Eye (tissue), 1 donor: ENCODE results near the gene ASIC4.
A peak's percentile ranks its signal among the peaks of the same experiment; 100 is the strongest.

Experiments
- DNase-seq: peaks from one replicate; pipeline ENCODE4 v3.0.0-alpha.2; 2015

The ASIC4 gene, protein sequence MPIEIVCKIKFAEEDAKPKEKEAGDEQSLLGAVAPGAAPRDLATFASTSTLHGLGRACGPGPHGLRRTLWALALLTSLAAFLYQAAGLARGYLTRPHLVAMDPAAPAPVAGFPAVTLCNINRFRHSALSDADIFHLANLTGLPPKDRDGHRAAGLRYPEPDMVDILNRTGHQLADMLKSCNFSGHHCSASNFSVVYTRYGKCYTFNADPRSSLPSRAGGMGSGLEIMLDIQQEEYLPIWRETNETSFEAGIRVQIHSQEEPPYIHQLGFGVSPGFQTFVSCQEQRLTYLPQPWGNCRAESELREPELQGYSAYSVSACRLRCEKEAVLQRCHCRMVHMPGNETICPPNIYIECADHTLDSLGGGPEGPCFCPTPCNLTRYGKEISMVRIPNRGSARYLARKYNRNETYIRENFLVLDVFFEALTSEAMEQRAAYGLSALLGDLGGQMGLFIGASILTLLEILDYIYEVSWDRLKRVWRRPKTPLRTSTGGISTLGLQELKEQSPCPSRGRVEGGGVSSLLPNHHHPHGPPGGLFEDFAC

DNA sequence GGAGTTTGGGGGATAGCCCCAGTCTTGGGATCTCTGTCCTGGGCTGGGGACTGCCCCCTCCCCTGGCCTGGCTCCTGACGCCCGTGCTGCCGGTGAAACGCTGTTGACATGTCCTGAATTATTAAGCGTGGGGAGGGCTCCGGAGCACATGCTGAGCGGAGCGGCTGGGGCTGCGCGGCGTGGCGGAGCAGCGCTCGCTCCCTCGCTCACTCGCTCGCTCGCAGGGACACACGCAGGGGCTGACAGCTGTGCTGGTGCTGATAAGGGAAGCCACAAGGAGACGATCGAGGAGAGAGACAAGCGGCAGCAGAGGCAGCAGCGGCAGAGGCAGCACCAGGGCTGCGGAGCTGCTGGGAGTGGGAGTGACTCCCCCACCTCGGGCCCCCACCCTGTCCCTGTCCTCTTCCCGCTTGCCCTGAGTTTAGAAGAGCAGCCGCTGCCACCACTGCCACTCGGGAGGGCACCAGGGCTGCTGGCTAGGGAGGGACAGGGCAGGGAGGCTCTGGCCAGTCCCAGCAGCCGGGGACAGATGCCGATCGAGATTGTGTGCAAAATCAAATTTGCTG, at the start of gene ASIC4:
Gene ASIC4, plus strand, starts transcription at position 287 of the 566 bp plus-strand sequence. Its CDS starts 243 bp downstream, at position 530.
- DNase-seq, result peak; percentile 84

DNA sequence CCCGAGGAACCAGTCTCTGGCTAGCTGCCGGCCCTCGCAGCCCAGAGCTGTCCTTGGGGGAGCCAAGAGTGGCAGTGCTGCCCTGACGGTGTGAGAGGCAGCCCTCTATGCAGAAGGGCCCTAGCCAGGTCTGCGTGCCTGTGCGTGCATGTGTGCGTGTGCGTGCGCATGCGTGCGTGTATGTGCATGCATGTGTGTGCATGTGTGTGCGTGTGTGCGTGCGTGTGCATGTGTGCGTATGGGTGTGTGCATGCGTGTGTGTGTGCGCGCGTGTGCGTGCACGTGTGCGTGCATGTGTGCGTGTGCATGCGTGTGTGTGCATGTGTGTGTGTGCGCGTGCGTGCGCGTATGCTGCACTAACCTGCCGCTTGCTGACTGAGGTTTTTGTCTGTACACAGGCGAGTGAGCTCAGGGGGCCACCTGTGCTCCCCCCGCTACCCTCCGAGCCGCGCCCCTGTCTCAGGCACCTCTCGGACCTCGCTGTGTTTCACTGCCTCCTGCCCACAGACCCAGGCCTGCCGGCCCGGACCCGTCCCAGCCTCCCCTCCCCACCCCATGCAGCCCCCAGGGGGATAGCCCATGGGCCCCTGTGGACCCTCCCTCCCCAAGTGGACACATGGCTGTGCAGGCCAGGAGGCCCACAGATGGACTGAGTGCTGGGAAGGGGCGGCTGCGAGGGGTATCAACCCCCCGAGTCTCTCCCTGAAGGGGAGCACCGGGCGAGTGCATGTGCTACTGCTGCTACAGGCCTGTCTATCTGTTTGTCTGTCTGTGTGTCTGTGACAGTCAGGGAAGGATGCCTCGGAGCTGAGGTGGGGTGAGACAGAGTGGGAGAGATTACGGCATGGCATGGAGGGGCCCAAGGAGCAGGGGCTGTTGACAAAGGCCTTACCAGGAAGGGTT, 48.4 kb upstream of the ASIC4 start:
- DNase-seq, result no peak

DNA sequence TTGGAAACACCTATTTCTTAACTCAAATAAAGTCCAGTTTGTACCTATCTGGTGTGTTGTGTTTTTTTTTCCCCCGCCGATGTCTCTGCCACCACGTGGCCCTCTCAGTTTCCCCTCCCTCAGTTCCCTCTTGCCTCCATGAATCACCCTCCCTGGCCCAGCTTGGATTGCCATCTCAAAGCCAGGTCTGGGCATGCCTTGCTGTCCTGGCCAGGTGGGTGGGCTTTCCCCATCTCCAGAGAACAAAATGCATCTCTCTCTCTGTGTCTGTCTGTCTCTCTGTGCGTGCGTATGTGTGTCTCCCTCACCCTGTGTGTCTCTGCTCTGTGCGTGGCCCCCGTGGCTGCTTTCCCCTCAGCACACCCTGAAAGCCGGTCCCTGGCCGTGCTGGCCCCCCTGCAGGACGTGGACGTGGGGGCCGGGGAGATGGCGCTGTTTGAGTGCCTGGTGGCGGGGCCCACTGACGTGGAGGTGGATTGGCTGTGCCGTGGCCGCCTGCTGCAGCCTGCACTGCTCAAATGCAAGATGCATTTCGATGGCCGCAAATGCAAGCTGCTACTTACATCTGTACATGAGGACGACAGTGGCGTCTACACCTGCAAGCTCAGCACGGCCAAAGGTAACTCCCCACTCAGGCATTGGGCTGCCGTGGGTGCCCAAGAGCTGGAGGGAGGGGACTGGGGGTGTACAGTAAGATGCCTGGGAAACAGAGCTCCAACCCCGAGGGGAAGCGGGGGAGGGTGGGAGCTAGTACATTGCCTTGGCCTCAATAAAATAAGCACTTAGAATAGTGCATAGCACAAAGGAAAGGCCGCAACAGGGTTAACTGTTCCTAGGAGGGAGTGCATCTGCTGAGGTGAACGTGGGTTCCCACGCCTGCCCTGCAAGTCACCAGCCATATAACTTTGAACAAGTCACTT, 47.2 kb upstream of the ASIC4 start:
- DNase-seq, result no peak

DNA sequence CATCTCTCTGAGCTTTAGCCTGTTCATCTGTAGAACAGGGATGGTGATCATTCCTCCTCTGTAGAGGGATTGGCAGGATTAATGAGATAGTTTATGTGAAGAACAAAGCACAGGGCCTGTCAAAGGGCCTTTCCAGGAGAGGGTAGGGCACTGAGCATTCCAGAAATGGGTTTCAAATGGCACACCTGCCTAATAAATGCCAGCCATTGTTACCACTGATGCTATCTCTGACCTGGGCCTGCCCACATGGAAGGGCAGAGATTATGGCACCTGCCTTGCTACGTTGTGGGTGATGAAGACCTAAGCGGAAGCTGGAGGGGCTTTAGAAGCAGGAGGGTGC, 46.6 kb upstream of the ASIC4 start:
- DNase-seq, result no peak

DNA sequence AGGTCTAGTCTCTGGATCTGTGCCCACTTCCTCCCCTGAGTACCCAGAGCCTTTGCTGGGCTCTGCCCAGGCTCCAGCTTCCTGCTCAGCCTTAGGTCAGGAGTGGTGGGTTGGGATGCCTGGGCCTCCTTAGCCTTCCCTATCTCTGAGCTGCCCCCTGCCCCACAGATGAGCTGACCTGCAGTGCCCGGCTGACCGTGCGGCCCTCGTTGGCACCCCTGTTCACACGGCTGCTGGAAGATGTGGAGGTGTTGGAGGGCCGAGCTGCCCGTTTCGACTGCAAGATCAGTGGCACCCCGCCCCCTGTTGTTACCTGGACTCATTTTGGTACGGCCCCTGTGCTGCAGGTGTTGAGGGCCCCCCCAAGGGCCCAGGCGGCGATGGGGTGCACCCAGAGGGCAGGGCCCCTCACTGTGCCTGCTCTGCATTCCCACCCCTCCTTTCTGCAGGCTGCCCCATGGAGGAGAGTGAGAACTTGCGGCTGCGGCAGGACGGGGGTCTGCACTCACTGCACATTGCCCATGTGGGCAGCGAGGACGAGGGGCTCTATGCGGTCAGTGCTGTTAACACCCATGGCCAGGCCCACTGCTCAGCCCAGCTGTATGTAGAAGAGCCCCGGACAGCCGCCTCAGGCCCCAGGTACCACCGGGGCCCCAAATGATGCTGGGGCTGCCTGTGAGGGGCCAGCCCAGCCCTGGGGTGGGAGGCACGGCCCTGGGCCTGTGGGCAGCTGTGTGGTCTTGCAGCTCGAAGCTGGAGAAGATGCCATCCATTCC, 45.7 kb upstream of the ASIC4 start:
- no peak for DNase-seq

DNA sequence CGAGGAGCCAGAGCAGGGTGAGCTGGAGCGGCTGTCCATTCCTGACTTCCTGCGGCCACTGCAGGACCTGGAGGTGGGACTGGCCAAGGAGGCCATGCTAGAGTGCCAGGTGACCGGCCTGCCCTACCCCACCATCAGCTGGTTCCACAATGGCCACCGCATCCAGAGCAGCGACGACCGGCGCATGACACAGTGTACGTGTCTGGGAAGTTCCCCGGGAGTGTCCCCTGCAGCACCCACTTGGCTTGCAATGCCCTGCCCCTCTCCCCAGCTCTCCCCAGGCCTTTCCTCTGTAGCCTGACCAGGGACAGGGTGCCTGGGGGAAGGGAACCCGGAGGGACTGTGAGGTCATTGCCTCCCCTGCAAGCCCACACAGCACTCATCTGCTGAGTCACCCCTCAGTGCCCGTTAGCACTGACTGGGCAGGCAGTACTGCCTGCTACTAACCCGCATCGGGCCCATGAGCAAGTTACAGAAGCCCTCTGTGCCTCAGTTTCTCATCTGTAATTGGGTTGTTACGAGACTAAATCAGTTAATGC, 45.0 kb upstream of the ASIC4 start:
- DNase-seq, result no peak

DNA sequence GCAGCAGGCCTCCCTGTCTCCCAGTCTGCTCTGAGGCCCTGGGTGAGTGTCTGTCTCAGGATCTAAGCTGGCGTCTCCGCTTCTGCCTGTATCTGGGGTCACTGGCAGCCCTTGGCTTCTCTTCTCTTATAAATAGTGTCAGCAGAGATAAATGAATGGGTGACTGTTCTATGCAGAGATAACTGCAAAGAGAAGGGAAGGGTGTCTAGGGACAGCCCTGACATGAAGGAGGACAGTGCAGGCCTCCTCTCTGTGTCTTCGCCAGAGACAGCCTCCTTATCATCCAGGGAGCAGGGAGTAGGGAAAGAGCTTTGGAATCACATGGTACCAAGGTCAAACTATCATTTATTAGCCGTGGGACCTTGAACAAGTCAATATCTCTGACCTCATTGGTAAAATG, 43.9 kb upstream of the ASIC4 start:
- DNase-seq, result no peak

DNA sequence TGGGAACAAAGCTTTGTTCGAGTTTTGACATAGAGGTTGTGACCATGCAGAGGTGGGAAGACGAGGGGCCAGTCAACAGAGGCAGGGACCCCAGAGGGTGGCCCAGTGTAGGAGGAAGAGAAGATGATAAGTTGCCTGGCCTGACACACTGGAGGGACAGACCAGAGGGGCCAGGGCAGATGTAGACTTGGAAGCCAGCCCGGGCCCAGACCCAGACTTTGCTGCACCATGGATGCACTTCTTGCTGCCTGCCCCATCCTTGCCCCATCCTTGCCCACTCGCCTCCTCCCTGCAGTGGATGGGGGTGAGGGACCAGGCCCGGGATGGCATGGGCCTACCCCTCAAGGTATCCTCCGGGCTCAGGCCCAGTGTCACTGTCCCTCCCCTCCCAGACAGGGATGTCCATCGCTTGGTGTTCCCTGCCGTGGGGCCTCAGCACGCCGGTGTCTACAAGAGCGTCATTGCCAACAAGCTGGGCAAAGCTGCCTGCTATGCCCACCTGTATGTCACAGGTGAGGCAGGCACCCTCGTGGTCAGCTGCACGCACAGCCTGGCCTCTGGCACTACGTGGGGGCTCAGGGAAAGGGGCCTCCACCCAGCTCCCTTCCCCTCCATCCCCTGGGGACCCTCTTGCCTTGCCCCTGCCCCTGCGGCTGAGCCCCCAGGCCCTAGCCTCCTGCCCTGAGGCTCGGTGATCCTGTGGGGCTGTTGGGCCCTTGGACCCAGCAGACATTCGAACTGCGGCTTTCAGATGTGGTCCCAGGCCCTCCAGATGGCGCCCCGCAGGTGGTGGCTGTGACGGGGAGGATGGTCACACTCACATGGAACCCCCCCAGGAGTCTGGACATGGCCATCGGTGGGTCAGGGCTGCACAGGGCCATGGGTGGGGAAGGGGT, 42.6 kb upstream of the ASIC4 start:
- DNase-seq, result no peak

DNA sequence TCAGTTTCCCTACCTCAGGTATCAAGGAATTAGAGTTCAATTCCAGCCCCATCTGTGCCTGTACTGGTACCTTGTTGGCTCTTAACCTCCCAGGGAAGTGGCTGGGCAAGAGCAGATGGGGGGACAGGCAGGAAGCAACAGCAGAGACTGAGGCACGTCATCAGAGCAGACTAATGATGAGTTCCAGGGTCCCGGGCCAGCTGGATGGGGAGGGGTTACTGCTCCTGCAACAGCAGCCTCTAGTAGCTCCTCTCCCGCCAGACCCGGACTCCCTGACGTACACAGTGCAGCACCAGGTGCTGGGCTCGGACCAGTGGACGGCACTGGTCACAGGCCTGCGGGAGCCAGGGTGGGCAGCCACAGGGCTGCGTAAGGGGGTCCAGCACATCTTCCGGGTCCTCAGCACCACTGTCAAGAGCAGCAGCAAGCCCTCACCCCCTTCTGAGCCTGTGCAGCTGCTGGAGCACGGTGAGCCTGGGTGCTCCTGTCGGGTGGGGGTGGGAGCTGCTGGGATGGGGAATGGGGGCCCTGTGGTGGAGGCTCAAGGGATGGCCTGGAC, 41.6 kb upstream of the ASIC4 start:
- DNase-seq, result no peak

DNA sequence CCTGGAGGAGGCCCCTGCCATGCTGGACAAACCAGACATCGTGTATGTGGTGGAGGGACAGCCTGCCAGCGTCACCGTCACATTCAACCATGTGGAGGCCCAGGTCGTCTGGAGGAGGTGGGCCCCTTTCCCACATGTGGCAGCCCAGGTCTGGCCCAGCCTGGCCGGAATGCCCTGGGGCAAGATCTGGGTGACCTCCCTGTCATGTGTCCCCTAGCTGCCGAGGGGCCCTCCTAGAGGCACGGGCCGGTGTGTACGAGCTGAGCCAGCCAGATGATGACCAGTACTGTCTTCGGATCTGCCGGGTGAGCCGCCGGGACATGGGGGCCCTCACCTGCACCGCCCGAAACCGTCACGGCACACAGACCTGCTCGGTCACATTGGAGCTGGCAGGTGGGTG, 40.8 kb upstream of the ASIC4 start:
- no peak for DNase-seq

DNA sequence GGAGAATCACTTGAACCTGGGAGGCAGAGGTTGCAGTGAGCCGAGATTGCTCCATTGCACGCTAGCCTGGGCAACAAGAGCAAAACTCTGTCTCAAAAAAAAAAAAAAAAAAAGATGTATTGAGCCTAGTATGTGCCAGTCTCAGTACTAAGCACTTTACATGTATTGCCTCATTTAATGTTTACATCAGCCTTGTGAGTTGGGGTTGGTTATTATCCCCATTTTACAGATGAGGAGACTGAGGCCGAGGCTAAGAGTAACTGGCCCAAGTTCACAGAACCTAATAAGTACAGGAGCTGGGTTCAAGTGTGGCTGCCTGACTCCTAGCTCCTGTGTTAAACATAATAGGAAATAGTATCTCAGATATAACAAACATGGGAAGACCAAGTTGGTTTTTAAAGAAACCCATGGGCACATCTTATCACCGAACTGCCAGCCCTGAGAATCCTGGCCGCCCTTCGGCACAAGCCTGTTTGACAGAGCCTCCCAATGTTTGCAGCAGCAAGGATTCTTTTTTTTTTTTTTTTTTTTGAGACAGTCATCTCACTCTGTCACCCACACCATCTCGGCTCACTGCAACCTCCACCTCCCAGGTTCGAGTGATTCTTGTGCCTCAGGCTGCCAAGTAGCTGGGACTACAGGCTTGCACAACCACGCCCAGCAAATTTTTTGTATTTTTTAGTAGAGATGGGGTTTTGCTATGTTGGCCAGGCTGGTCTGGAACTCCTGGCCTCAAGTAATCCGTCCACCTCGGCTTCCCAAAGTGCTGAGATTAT, 39.8 kb upstream of the ASIC4 start:
- no peak for DNase-seq

DNA sequence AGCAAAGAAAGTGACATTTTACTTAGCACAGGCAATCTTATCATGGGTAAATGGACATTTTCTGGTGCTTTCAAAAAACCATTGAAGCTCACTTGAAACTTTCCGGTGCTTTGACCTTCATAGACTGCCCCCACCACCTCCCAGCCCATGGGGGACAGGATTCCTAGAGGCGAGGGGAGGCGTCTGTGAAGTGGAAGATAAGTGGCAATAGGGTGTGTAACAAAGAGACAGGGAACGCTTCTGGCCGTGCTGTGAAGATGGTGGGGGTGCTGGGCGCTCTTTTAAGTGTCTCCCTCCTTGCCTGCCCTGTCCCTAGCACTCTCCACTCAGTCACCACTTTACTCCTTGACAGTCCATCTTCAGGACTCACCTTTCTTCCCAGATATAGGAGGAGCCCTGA, 39.0 kb upstream of the ASIC4 start:
- no peak for DNase-seq

DNA sequence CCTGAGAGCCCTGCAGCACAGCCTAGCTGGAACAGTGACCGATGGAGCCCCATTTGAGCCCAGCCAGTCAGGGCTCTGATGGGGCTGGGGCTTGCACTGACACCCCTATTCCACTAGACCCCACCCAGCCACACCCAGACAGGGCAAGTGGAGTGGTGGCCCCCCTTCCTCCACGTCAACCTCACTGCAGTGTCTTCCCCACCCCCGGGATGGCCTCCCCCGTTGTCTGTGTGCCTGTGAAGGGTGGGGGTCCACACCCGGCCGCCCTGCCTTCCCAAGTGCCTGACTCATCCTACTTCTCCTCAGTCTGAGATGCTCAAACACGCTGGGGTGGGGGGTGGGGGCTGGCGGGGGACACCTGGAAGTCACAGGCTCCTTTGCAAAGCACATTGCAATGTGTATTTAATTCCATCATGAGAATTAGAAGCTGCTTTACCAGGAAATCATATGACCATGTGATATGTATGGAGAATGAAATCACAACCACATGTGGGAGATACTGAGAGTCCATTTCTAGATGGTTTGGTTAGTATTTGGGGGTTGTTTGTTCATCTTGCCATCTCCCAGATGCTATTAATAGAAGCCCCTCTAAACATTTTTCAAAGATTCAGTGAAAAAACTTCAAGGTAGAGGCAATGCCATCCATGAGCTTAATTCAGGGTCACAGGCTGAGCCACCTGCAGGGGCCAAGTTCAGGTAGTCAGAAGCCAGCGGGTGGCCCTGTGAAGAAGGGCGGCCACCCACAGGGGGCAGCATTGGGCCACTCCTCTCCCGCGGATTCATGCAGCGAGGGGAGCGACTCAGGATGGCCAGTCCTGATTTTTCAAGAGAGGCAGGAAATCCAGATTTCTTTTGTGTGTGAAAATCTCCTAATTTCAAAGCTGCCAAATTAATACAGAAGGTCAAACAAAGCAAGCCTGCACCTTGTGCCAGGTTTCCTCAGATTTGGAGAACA, 38.3 kb upstream of the ASIC4 start:
- peak; percentile 92 for DNase-seq

DNA sequence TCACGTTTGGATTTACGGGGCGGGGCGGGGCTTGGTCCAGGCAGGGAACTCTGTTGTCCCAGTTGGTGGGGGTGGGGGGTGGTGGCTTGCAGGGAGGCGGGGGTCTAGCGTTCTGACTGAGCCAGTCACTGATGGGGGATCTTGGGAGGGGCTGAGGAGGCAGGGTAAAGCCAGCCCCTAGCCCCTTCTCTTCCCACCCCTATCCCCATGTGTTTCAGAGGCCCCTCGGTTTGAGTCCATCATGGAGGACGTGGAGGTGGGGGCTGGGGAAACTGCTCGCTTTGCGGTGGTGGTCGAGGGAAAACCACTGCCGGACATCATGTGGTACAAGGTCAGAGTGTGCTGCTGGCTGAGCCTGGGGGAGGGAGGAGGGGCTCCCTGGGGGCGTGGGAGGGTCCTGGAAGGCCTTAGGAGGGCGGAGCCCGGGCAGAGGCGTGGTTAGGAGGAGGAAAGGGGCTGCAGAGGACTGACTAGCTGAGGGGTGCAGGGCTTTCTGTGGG, 37.6 kb upstream of the ASIC4 start:
- peak; percentile 81 for DNase-seq

DNA sequence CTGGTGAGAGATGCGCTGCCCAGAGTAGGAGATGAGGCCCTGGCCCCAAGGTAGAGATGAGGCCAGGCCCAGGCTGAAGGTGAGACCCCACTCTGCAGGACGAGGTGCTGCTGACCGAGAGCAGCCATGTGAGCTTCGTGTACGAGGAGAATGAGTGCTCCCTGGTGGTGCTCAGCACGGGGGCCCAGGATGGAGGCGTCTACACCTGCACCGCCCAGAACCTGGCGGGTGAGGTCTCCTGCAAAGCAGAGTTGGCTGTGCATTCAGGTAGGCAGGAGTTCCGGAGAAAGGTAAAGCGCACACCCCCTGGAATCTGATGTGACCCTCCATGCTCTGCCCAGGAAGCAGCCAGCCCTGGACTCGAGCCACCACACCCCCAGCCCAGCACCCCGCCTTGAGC, 37.1 kb upstream of the ASIC4 start:
- no peak for DNase-seq

DNA sequence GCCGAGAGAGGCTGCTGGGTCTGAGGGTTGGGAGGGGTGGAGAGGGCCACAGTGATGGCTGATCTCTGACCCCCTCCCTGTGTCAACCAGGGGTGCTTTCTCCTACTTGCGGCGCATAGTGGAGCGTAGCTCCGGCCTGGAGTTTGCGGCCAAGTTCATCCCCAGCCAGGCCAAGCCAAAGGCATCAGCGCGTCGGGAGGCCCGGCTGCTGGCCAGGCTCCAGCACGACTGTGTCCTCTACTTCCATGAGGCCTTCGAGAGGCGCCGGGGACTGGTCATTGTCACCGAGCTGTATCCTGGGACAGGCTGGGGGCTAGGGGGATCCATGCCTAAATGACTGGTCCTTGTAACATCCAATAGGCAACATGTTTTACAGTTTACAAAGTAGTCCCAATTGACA, 36.5 kb upstream of the ASIC4 start:
- DNase-seq, result no peak

DNA sequence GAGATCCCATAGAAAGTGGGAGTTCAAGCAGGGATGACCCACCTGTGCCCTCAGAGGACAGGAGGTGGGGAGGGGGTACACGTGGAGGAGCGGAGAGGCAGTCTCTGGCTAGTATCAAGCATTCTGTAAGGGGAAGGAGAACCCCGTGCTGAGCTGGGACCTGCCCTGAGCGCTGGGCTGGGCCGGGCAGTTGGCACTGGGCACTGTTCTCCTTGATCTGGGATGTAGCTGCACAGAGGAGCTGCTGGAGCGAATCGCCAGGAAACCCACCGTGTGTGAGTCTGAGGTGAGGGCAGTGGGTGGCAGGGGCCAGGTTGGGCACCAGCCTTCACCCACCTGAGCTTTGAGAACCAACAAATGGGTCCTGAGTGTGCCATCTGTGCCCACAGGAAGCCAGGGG, 35.4 kb upstream of the ASIC4 start:
- no peak for DNase-seq

DNA sequence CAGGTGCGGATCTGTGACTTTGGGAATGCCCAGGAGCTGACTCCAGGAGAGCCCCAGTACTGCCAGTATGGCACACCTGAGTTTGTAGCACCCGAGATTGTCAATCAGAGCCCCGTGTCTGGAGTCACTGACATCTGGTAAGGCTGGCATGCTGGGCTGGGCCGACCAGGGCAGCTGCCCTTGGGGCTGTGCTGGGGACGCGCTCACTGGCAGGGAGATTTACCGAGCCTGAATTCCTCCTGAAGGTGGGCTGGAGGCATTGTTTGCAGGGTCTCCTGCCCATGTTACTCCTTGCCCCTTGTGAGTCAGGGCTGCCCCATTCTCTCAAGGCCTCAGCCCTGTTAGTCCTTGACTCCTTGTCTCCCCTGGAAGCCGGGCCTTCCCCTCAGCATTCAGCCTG, 34.3 kb upstream of the ASIC4 start:
- no peak for DNase-seq
